GM23338 (cell line): ENCODE results near the gene BAIAP2. TPM values are rescaled to one million over a fixed set of nuclear protein-coding genes. Genes with fewer than 3 reads are reported as not detected.

Experiments
- ATAC-seq: fragments of 200-7000 bp; cut with Tn5 transposase; 3 replicates; pipeline ENCODE4 v1.9.1; 2020
- DNase-seq: peaks from one replicate; pipeline ENCODE4 v3.0.0-alpha.2; 2015; ENCODE audit warnings: low spot score
- H2AFZ ChIP-seq: fragments of 200-600 bp; sonication (generic); 2 replicates; pipeline ENCODE4 v1.8.0; 2016; ENCODE audit warnings: antibody characterized with exemption, mild to moderate bottlenecking, moderate library complexity
- H3F3A ChIP-seq: fragments of 200-600 bp; sonication (generic); replicated peaks from 2 replicates; pipeline ENCODE4 v1.8.0; 2017; ENCODE audit warnings: antibody characterized with exemption, mixed run types, low read depth
- H3K27ac ChIP-seq: fragments of 200-600 bp; sonication (generic); 2 replicates; pipeline ENCODE4 v1.6.1; 2016; ENCODE audit warnings: low read depth
- H3K27me3 ChIP-seq: fragments of 200-600 bp; sonication (generic); 2 replicates; pipeline ENCODE4 v1.8.0; 2016; ENCODE audit warnings: mild to moderate bottlenecking, mixed run types, moderate library complexity; ENCODE audit not compliant: insufficient read depth
- H3K36me3 ChIP-seq: fragments of 200-600 bp; sonication (generic); 2 replicates; pipeline ENCODE4 v1.8.0; 2016; ENCODE audit warnings: mild to moderate bottlenecking; ENCODE audit not compliant: insufficient read depth
- H3K4me1 ChIP-seq: fragments of 200-600 bp; sonication (generic); 2 replicates; pipeline ENCODE4 v1.8.0; 2016; ENCODE audit warnings: mild to moderate bottlenecking, moderate library complexity; ENCODE audit not compliant: insufficient read depth
- H3K4me2 ChIP-seq: fragments of 200-600 bp; sonication (generic); 2 replicates; pipeline ENCODE4 v1.7.1; 2017; ENCODE audit warnings: mixed run types
- H3K4me3 ChIP-seq: fragments of 200-600 bp; sonication (generic); 2 replicates; pipeline ENCODE4 v1.6.1; 2016; ENCODE audit warnings: mixed run types
- H3K79me2 ChIP-seq: fragments of 200-600 bp; sonication (generic); replicated peaks from 2 replicates; pipeline ENCODE4 v1.8.0; 2017; ENCODE audit warnings: mild to moderate bottlenecking; ENCODE audit not compliant: insufficient read depth
- H3K9me2 ChIP-seq: fragments of 200-600 bp; sonication (generic); 2 replicates; pipeline ENCODE4 v1.8.0; 2017; ENCODE audit not compliant: insufficient read depth
- H4K20me1 ChIP-seq: fragments of 200-600 bp; sonication (generic); replicated peaks from 2 replicates; pipeline ENCODE4 v1.8.0; 2017; ENCODE audit warnings: mild to moderate bottlenecking; ENCODE audit not compliant: insufficient read depth
- H3K27ac Mint-ChIP-seq: 2 replicates; pipeline ENCODE4 v1.8.0; 2020; ENCODE audit warnings: inconsistent platforms, mild to moderate bottlenecking, moderate library complexity, mixed read lengths
- H3K27me3 Mint-ChIP-seq: 3 replicates; pipeline ENCODE4 v1.8.0; 2022; ENCODE audit warnings: low read depth, mild to moderate bottlenecking, moderate library complexity, mixed read lengths, inconsistent platforms; ENCODE audit not compliant: insufficient read depth, poor library complexity
- H3K36me3 Mint-ChIP-seq: 3 replicates; pipeline ENCODE4 v1.8.0; 2021; ENCODE audit warnings: low read depth, mild to moderate bottlenecking, inconsistent platforms, moderate library complexity, mixed read lengths
- H3K4me1 Mint-ChIP-seq: 3 replicates; pipeline ENCODE4 v1.8.0; 2020; ENCODE audit warnings: mild to moderate bottlenecking, inconsistent platforms, mixed read lengths
- H3K4me3 Mint-ChIP-seq: 3 replicates; pipeline ENCODE4 v1.8.0; 2021; ENCODE audit warnings: moderate library complexity, mild to moderate bottlenecking, inconsistent platforms, mixed read lengths
- H3K9me3 Mint-ChIP-seq: 3 replicates; pipeline ENCODE4 v1.8.0; 2020; ENCODE audit warnings: moderate library complexity, mild to moderate bottlenecking, inconsistent platforms, mixed read lengths
- CREB1 ChIP-seq: fragments of 250-450 bp; sonication (Bioruptor Pico); IDR thresholded peaks from 2 replicates; pipeline ENCODE4 v1.5.0; 2020; ENCODE audit warnings: low read depth, mild to moderate bottlenecking, moderate library complexity
- CTCF ChIP-seq, 2 experiments: fragments of 200-600 bp in 1 of 2; sonication (generic) in 1 of 2; conservative IDR thresholded peaks; 2 replicates each; pipeline versions ENCODE4 v1.5.1 to v1.6.1; 2016 to 2017; ENCODE audit warnings: antibody characterized with exemption in 2 of 2, low read depth in 2 of 2, mild to moderate bottlenecking in 2 of 2, moderate library complexity in 1 of 2
- EZH2 ChIP-seq: fragments of 200-600 bp; sonication (generic); IDR thresholded peaks from one replicate; pipeline ENCODE4 v1.8.0; 2017; ENCODE audit warnings: antibody characterized with exemption, mild to moderate bottlenecking, low read depth; ENCODE audit not compliant: unreplicated experiment
- EZH2phosphoT487 ChIP-seq: fragments of 200-600 bp; sonication (generic); IDR thresholded peaks from one replicate; pipeline ENCODE4 v1.8.1; 2018; ENCODE audit warnings: antibody characterized with exemption; ENCODE audit not compliant: unreplicated experiment
- NANOG ChIP-seq: IDR thresholded peaks from 2 replicates; pipeline ENCODE4 v1.6.1; 2016; ENCODE audit warnings: antibody characterized with exemption, borderline replicate concordance
- POLR2AphosphoS5 ChIP-seq: IDR thresholded peaks from 2 replicates; pipeline ENCODE4 v1.6.1; 2016; ENCODE audit warnings: antibody characterized with exemption, low read depth
- STAT1 ChIP-seq: IDR thresholded peaks from one replicate; pipeline ENCODE4 v1.6.1; 2016; ENCODE audit warnings: antibody characterized with exemption; ENCODE audit not compliant: unreplicated experiment
- ZNF114 ChIP-seq: fragments of 250-450 bp; sonication (Bioruptor Pico); IDR thresholded peaks from 2 replicates; pipeline ENCODE4 v1.5.0; 2020; ENCODE audit warnings: mild to moderate bottlenecking, moderate library complexity
- ZNF331 ChIP-seq: fragments of 250-450 bp; sonication (Bioruptor Pico); IDR thresholded peaks from 2 replicates; pipeline ENCODE4 v1.5.0; 2020; ENCODE audit warnings: low read depth, mild to moderate bottlenecking, moderate library complexity
- polyA plus RNA-seq: library from polyadenylated mRNA; unstranded; fragments of >200 nt; fragmentation: Nextera tagmentation; extraction: Ambion mirVana; gene quantifications from 2 replicates; pipeline ENCODE4 v1.2.1, GENCODE V29; 2016
- total RNA-seq: library from RNA; depleted of rRNA; stranded (reverse); fragments of >200 nt; shearing (Covaris generic); gene quantifications from 2 replicates; pipeline ENCODE4 v1.2.3, GENCODE V29; 2014
- TF ChIP-seq, protein P1 (sequence below): IDR thresholded peaks from 2 replicates; pipeline ENCODE4 v1.6.1; 2016; ENCODE audit warnings: antibody characterized with exemption
- TF ChIP-seq, protein P2 (sequence below): fragments of 250-450 bp; sonication (Bioruptor Pico); IDR thresholded peaks from 2 replicates; pipeline ENCODE4 v1.5.0; 2020; ENCODE audit warnings: mild to moderate bottlenecking, moderate library complexity

The BAIAP2 gene
- total and polyA plus RNA-seq, 2 experiments from 2014 or later: 21.7 to 22.7 TPM

- Histone ChIP-seq H3K4me3 (no peak overlapping the region), H3K27ac (no peak overlapping the region), H4K20me1 (no peaks in the 10 kb centered on the region), H3K9me2 (no peaks in the 10 kb centered on the region), H3K4me1 (no peaks in the 10 kb centered on the region), H3F3A (no peaks in the 10 kb centered on the region), H2AFZ (no peak overlapping the region), H3K4me2 (no peak overlapping the region), H3K36me3 (no peaks in the 10 kb centered on the region), H3K79me2 (no peaks in the 10 kb centered on the region), H3K27me3 (no peaks in the 10 kb centered on the region)
- no peaks in the 10 kb centered on the region for H3K36me3 Mint-ChIP-seq
- ATAC-seq (no peak), DNase-seq (no peak)
- no peak overlapping the region for H3K4me3 Mint-ChIP-seq
- H3K4me1 Mint-ChIP-seq: no peaks in the 10 kb centered on the region
- no peak for TF ChIP-seq STAT1
- TF ChIP-seq POLR2AphosphoS5: no peak
- TF ChIP-seq ZNF114 (CRISPR knock-in tag): no peak
- TF ChIP-seq, protein P1, sequence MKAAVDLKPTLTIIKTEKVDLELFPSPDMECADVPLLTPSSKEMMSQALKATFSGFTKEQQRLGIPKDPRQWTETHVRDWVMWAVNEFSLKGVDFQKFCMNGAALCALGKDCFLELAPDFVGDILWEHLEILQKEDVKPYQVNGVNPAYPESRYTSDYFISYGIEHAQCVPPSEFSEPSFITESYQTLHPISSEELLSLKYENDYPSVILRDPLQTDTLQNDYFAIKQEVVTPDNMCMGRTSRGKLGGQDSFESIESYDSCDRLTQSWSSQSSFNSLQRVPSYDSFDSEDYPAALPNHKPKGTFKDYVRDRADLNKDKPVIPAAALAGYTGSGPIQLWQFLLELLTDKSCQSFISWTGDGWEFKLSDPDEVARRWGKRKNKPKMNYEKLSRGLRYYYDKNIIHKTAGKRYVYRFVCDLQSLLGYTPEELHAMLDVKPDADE: no peak
- no peak for TF ChIP-seq NANOG
- TF ChIP-seq CREB1 (CRISPR knock-in tag): no peak
- H3K27me3 Mint-ChIP-seq: peaks cover 8% of the 10 kb centered on the region
- no peaks in the 10 kb centered on the region for H3K9me3 Mint-ChIP-seq
- H3K27ac Mint-ChIP-seq: no peak overlapping the region
These were observed 124.8 kb downstream of the BAIAP2 start for GRCh38 chr17:81159611-81160265.

DNA sequence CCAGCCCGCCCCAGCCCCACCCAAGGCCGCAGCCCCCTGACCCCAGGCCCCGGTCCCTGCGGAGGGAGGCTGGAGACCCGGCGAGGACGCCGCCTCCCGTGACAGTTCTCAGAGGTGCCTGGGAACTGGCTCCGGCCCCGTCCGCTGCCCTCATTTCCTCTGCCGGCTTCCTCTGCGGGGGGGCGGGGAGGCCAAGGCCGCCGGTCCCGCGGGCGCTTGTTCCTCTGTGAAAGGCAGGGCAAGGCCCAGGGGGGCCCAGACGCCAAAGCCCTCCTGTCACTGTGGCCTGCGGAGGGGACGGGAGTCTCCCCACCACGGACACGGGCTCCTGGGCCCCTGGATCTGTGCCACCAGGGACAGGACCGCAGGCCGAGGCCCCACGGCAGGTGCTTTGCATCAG is 125.4 kb downstream of the BAIAP2 start:
- no peak overlapping the region for H3K4me3 Mint-ChIP-seq
- Histone ChIP-seq H3K4me1 (no peaks in the 10 kb centered on the region), H3K9me2 (no peaks in the 10 kb centered on the region), H4K20me1 (no peaks in the 10 kb centered on the region), H3K4me3 (no peak overlapping the region), H2AFZ (no peak overlapping the region), H3K27me3 (no peaks in the 10 kb centered on the region), H3F3A (no peaks in the 10 kb centered on the region), H3K27ac (no peak overlapping the region), H3K79me2 (no peaks in the 10 kb centered on the region), H3K4me2 (no peak overlapping the region), H3K36me3 (no peaks in the 10 kb centered on the region)
- no peaks in the 10 kb centered on the region for H3K9me3 Mint-ChIP-seq
- DNase-seq (no peak), ATAC-seq (no peak)
- H3K36me3 Mint-ChIP-seq: no peaks in the 10 kb centered on the region
- no peaks in the 10 kb centered on the region for H3K4me1 Mint-ChIP-seq
- peaks cover 7% of the 10 kb centered on the region for H3K27me3 Mint-ChIP-seq
- no peak overlapping the region for H3K27ac Mint-ChIP-seq
- no peak for TF ChIP-seq POLR2AphosphoS5
- TF ChIP-seq NANOG: no peak
- no peak for TF ChIP-seq ZNF114 (CRISPR knock-in tag)
- TF ChIP-seq EZH2phosphoT487: no peak
- TF ChIP-seq EZH2: no peak
- no peak for TF ChIP-seq CTCF (conservative IDR thresholded peaks at IDR 0.05; ENCODE audit: low read depth in 2 of 2)
- no peak for TF ChIP-seq CREB1 (CRISPR knock-in tag)
- TF ChIP-seq, protein P2, sequence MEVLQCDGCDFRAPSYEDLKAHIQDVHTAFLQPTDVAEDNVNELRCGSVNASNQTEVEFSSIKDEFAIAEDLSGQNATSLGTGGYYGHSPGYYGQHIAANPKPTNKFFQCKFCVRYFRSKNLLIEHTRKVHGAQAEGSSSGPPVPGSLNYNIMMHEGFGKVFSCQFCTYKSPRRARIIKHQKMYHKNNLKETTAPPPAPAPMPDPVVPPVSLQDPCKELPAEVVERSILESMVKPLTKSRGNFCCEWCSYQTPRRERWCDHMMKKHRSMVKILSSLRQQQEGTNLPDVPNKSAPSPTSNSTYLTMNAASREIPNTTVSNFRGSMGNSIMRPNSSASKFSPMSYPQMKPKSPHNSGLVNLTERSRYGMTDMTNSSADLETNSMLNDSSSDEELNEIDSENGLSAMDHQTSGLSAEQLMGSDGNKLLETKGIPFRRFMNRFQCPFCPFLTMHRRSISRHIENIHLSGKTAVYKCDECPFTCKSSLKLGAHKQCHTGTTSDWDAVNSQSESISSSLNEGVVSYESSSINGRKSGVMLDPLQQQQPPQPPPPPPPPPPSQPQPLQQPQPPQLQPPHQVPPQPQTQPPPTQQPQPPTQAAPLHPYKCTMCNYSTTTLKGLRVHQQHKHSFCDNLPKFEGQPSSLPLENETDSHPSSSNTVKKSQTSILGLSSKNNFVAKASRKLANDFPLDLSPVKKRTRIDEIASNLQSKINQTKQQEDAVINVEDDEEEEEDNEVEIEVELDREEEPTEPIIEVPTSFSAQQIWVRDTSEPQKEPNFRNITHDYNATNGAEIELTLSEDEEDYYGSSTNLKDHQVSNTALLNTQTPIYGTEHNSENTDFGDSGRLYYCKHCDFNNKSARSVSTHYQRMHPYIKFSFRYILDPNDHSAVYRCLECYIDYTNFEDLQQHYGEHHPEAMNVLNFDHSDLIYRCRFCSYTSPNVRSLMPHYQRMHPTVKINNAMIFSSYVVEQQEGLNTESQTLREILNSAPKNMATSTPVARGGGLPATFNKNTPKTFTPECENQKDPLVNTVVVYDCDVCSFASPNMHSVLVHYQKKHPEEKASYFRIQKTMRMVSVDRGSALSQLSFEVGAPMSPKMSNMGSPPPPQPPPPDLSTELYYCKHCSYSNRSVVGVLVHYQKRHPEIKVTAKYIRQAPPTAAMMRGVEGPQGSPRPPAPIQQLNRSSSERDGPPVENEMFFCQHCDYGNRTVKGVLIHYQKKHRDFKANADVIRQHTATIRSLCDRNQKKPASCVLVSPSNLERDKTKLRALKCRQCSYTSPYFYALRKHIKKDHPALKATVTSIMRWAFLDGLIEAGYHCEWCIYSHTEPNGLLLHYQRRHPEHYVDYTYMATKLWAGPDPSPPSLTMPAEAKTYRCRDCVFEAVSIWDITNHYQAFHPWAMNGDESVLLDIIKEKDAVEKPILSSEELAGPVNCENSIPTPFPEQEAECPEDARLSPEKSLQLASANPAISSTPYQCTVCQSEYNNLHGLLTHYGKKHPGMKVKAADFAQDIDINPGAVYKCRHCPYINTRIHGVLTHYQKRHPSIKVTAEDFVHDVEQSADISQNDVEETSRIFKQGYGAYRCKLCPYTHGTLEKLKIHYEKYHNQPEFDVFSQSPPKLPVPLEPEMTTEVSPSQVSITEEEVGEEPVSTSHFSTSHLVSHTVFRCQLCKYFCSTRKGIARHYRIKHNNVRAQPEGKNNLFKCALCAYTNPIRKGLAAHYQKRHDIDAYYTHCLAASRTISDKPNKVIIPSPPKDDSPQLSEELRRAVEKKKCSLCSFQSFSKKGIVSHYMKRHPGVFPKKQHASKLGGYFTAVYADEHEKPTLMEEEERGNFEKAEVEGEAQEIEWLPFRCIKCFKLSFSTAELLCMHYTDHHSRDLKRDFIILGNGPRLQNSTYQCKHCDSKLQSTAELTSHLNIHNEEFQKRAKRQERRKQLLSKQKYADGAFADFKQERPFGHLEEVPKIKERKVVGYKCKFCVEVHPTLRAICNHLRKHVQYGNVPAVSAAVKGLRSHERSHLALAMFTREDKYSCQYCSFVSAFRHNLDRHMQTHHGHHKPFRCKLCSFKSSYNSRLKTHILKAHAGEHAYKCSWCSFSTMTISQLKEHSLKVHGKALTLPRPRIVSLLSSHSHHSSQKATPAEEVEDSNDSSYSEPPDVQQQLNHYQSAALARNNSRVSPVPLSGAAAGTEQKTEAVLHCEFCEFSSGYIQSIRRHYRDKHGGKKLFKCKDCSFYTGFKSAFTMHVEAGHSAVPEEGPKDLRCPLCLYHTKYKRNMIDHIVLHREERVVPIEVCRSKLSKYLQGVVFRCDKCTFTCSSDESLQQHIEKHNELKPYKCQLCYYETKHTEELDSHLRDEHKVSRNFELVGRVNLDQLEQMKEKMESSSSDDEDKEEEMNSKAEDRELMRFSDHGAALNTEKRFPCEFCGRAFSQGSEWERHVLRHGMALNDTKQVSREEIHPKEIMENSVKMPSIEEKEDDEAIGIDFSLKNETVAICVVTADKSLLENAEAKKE (CRISPR knock-in tag): no peak
- no peak for TF ChIP-seq ZNF331 (CRISPR knock-in tag)
- TF ChIP-seq, protein P1: no peak
